Esophagus (tissue), 2 donors: ENCODE measurements around the gene STYXL2. TPM values are rescaled to one million over a fixed set of nuclear protein-coding genes. Genes with fewer than 3 reads are reported as not detected.

ENCODE experiments used
- H3K27ac ChIP-seq, 2 donors: one replicate each; pipeline ENCODE4 v1.5.1; 2013; ENCODE audit warnings: low read depth in 2 of 2, mild to moderate bottlenecking in 2 of 2, inconsistent platforms in 1 of 2, low read length in 1 of 2, moderate library complexity in 1 of 2
- H3K27me3 ChIP-seq, 2 donors: one replicate each; pipeline ENCODE4 v1.6.1; 2013; ENCODE audit warnings: low read length in 2 of 2, control low read depth in 1 of 2, mild to moderate bottlenecking in 1 of 2; ENCODE audit not compliant: insufficient read depth in 2 of 2, control insufficient read depth in 1 of 2
- H3K36me3 ChIP-seq, 2 donors: one replicate each; pipeline ENCODE4 v1.6.1; 2013; ENCODE audit warnings: low read length in 1 of 2; ENCODE audit not compliant: control insufficient read depth in 2 of 2, insufficient read depth in 2 of 2
- H3K4me1 ChIP-seq, 2 donors: one replicate each; pipeline ENCODE4 v1.6.1; 2013; ENCODE audit warnings: low read length in 1 of 2; ENCODE audit not compliant: control insufficient read depth in 2 of 2, insufficient read depth in 2 of 2
- H3K4me3 ChIP-seq, 2 donors: one replicate each; pipeline ENCODE4 v1.5.1; 2013; ENCODE audit warnings: low read length in 2 of 2, mild to moderate bottlenecking in 2 of 2, low read depth in 1 of 2, moderate library complexity in 1 of 2
- H3K9me3 ChIP-seq, 2 donors: one replicate each; pipeline ENCODE4 v1.6.1; 2013; ENCODE audit warnings: mild to moderate bottlenecking in 2 of 2, low read depth in 1 of 2, low read length in 1 of 2, moderate library complexity in 1 of 2; ENCODE audit not compliant: control insufficient read depth in 2 of 2, insufficient read depth in 1 of 2
- WGBS, 2 donors: extraction: QIAGEN DNeasy Blood & Tissue Kit; methylation state at CpG; one replicate each; pipeline ENCODE4 v1.1.7; 2013; 5-methylcytosine and 5-hydroxymethylcytosine counted together
- polyA plus RNA-seq, 2 donors: library from polyadenylated mRNA; stranded (reverse); fragments of 200-250 nt; gene quantifications; one replicate each; pipeline ENCODE4 v1.2.3, GENCODE V29; 2013
- donor health status: healthy with polysubstance abuse.
- donor health status: Bipolar disorder and iron deficiency.

Gene STYXL2
- polyA plus RNA-seq, 2 donors: 0.01 to 0.04 TPM

GRCh38 chr1:167137332-167137781 is 43.5 kb downstream of the STYXL2 start:
- no peaks in the 10 kb centered on the region for H3K36me3 ChIP-seq
- no peaks in the 10 kb centered on the region for H3K27me3 ChIP-seq
- no peak overlapping the region for H3K4me3 ChIP-seq
- H3K9me3 ChIP-seq: peaks cover 0 to 2% of the 10 kb centered on the region in 2 donors
- 45 to 46% methylated on average over 6 of the region's 6 CpGs for WGBS, 2 donors
- no peaks in the 10 kb centered on the region for H3K4me1 ChIP-seq
- H3K27ac ChIP-seq: no peak overlapping the region

- no peak overlapping the region for H3K27ac ChIP-seq
- H3K4me3 ChIP-seq: no peak overlapping the region
- peaks cover 0 to 2% of the 10 kb centered on the region in 2 donors for H3K9me3 ChIP-seq
- H3K27me3 ChIP-seq: no peaks in the 10 kb centered on the region
- H3K36me3 ChIP-seq: no peaks in the 10 kb centered on the region
- H3K4me1 ChIP-seq: no peaks in the 10 kb centered on the region
- 82 to 85% methylated on average over 3 of the region's 3 CpGs for WGBS, 2 donors
Observed at GRCh38 chr1:167137793-167138510, 44.1 kb downstream of the STYXL2 start.

GRCh38 chr1:167138703-167139102 is 44.8 kb downstream of the STYXL2 start:
- Histone ChIP-seq H3K9me3 (peaks cover 0 to 2% of the 10 kb centered on the region in 2 donors), H3K27ac (no peak overlapping the region), H3K36me3 (no peaks in the 10 kb centered on the region), H3K27me3 (no peaks in the 10 kb centered on the region), H3K4me1 (no peaks in the 10 kb centered on the region), H3K4me3 (no peak overlapping the region)
- WGBS, 2 donors: 83 to 88% methylated on average over 1 of the region's 1 CpG

GRCh38 chr1:167141963-167142362 is 48.1 kb downstream of the STYXL2 start:
- 89 to 90% methylated on average over 3 of the region's 3 CpGs for WGBS, 2 donors
- Histone ChIP-seq H3K36me3 (no peaks in the 10 kb centered on the region), H3K27me3 (no peaks in the 10 kb centered on the region), H3K4me1 (no peaks in the 10 kb centered on the region), H3K4me3 (no peak overlapping the region), H3K9me3 (peaks cover 0 to 2% of the 10 kb centered on the region in 2 donors), H3K27ac (no peak overlapping the region)

Other genes with a start within 250 kb of the STYXL2 start
- 1 to 10 TPM; 7.8 to 8.1 TPM for gene TADA1, start 217.8 kb upstream of the STYXL2 start, polyA plus RNA-seq
- gene ILDR2, start 118.5 kb upstream of the STYXL2 start, polyA plus RNA-seq: under 1 TPM; 0.06 to 0.18 TPM
- under 1 TPM in 1 of 2 donors, not detected in 1; 0.04 TPM for gene MAEL, start 104.8 kb upstream of the STYXL2 start, polyA plus RNA-seq
- gene GPA33, start 3.7 kb upstream of the STYXL2 start, polyA plus RNA-seq: under 1 TPM; 0.04 to 0.08 TPM
- 1 to 10 TPM; 1.3 to 1.5 TPM for gene POU2F1, start 126.8 kb downstream of the STYXL2 start, polyA plus RNA-seq